Sigmoid colon (tissue), 7 donors: ENCODE results near the gene ARHGEF38. TPM values are rescaled to one million over a fixed set of nuclear protein-coding genes. Genes with fewer than 3 reads are reported as not detected.

Experiments used
- DNase-seq: peaks from one replicate; pipeline ENCODE4 v3.0.0-alpha.2; 2019
- H3K27ac ChIP-seq, 4 donors: fragments of 200-600 bp; sonication (generic); one replicate each; pipeline ENCODE4 v1.5.1; 2016 to 2019; ENCODE audit warnings: mild to moderate bottlenecking in 1 of 4
- H3K27me3 ChIP-seq, 3 donors: fragments of 200-600 bp; sonication (generic); one replicate each; pipeline ENCODE4 v1.5.1; 2019; ENCODE audit warnings: mild to moderate bottlenecking in 1 of 3
- H3K36me3 ChIP-seq, 4 donors: fragments of 200-600 bp; sonication (generic); one replicate each; pipeline ENCODE4 v1.5.1; 2016 to 2019
- H3K4me1 ChIP-seq, 4 donors: fragments of 200-600 bp; sonication (generic); one replicate each; pipeline ENCODE4 v1.5.1; 2017 to 2019
- H3K4me3 ChIP-seq, 4 donors: fragments of 200-600 bp; sonication (generic); one replicate each; pipeline ENCODE4 v1.5.1; 2017 to 2019; ENCODE audit warnings: mild to moderate bottlenecking in 2 of 4, moderate library complexity in 1 of 4
- H3K9me3 ChIP-seq, 4 donors: fragments of 200-600 bp in 3 of 4; sonication (generic) in 3 of 4; one replicate each; pipeline versions ENCODE4 v1.5.1 to v1.6.1; 2013 to 2019
- EP300 ChIP-seq, 4 donors: sonication (generic); formaldehyde crosslinking; IDR thresholded peaks; one replicate each; pipeline ENCODE4 v1.6.1; 2017; ENCODE audit warnings: antibody characterized with exemption in 4 of 4
- POLR2A ChIP-seq, 2 donors: fragments of 450-650 bp; IDR thresholded peaks; one replicate each; pipeline ENCODE4 v1.6.1; 2016; ENCODE audit warnings: antibody characterized with exemption in 2 of 2, mild to moderate bottlenecking in 2 of 2, moderate library complexity in 2 of 2
- POLR2AphosphoS5 ChIP-seq, 4 donors: sonication (generic); formaldehyde crosslinking; IDR thresholded peaks; one replicate each; pipeline ENCODE4 v1.6.1; 2017; ENCODE audit warnings: antibody characterized with exemption in 4 of 4
- WGBS, 2 donors: extraction: QIAGEN DNeasy Blood & Tissue Kit; methylation state at CpG; one replicate each; pipeline ENCODE4 v1.1.7; 2013; 5-methylcytosine and 5-hydroxymethylcytosine counted together
- intact Hi-C: fragments of 100-400 bp; cut with DNase I; formaldehyde crosslinking; loops from one replicate; pipeline ENCODE4 v1.15.1; 2023
- polyA plus RNA-seq, 3 donors: library from polyadenylated mRNA; stranded (reverse); fragments of 200-250 nt; gene quantifications; one replicate each; pipeline ENCODE4 v1.2.3, GENCODE V29; 2013
- total RNA-seq, 4 donors: library from RNA; depleted of rRNA; stranded (reverse); fragments of >200 nt; gene quantifications; one replicate each; pipeline ENCODE4 v1.1.0, GENCODE V29; 2016
- TF ChIP-seq, protein P1 (sequence below), 4 experiments: fragments of 450-650 bp in 3 of 4; fragments of 200-600 bp in 1 of 4; IDR thresholded peaks; one replicate each; pipeline ENCODE4 v1.5.1; 2016 to 2019; ENCODE audit warnings: antibody characterized with exemption in 4 of 4, mild to moderate bottlenecking in 3 of 4, moderate library complexity in 2 of 4
- donor health status: healthy with polysubstance abuse.
- donor health status: Bipolar disorder and iron deficiency.
- donor health status: healthy.

The ARHGEF38 gene
- total and polyA plus RNA-seq, 7 donors: 1.2 to 1.9 (median 1.8) TPM; not detected in 4

DNA sequence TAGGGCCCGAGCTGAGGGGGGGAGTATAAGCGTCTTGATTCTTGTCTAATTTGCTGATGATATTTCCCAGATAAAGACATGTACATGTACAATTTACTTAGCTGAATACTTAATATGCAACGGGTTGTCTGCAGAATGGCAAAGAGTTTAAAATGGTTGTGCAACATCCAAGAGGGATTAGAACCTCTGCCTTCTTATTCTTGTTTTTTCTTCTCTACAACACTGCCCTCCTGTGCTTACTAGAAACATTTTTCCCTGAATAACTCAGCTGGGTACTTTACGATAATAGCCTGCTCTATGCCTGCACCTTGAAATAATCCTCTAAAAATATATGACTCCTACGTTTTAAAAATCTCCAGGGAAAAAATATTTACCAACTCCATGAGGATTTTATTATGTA lies 114.3 kb downstream of the ARHGEF38 start:
- Histone ChIP-seq H3K27me3 (no peaks in the 10 kb centered on the region), H3K4me1 (no peaks in the 10 kb centered on the region), H3K36me3 (no peaks in the 10 kb centered on the region), H3K27ac (no peak overlapping the region), H3K9me3 (no peaks in the 10 kb centered on the region), H3K4me3 (no peak overlapping the region)
- WGBS, 2 donors: 60 to 64% methylated on average over 5 of the region's 5 CpGs
- no peak for DNase-seq
- no peak for TF ChIP-seq POLR2A (IDR thresholded peaks at IDR 0.05)
- no peak for TF ChIP-seq EP300 (IDR thresholded peaks at IDR 0.05)
- no peak for TF ChIP-seq POLR2AphosphoS5 (IDR thresholded peaks at IDR 0.05)
- TF ChIP-seq, protein P1, sequence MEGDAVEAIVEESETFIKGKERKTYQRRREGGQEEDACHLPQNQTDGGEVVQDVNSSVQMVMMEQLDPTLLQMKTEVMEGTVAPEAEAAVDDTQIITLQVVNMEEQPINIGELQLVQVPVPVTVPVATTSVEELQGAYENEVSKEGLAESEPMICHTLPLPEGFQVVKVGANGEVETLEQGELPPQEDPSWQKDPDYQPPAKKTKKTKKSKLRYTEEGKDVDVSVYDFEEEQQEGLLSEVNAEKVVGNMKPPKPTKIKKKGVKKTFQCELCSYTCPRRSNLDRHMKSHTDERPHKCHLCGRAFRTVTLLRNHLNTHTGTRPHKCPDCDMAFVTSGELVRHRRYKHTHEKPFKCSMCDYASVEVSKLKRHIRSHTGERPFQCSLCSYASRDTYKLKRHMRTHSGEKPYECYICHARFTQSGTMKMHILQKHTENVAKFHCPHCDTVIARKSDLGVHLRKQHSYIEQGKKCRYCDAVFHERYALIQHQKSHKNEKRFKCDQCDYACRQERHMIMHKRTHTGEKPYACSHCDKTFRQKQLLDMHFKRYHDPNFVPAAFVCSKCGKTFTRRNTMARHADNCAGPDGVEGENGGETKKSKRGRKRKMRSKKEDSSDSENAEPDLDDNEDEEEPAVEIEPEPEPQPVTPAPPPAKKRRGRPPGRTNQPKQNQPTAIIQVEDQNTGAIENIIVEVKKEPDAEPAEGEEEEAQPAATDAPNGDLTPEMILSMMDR (IDR thresholded peaks at IDR 0.05): no peak
- intact Hi-C loops: loop anchor here (10.0 kb wide), 1 partner anchor 142 kb away; no protein-coding TSS in a partner anchor

DNA sequence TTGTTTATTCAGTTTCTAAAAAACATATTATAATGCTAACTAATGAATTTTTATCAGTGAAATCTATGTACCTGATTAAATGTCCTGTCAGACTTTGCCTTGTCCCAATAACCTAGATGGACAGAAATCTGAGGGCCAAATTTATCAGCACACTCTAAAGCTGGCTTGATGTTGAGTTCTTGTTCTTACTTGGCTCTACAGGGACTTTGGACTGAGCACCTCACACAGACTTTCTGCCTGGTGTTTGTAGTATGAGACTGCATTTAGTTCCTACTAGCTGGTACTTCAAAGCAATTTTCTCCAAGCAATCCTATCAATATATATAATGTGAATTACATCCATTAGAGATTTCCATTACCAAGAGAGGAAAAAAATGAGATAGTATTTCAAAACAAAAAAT lies 118.3 kb downstream of the ARHGEF38 start:
- Histone ChIP-seq H3K9me3 (no peaks in the 10 kb centered on the region), H3K27me3 (no peaks in the 10 kb centered on the region), H3K36me3 (no peaks in the 10 kb centered on the region), H3K27ac (no peak overlapping the region), H3K4me3 (no peak overlapping the region), H3K4me1 (no peaks in the 10 kb centered on the region)
- intact Hi-C loops: no loop called here
- DNase-seq: no peak
- TF ChIP-seq, protein P1 (IDR thresholded peaks at IDR 0.05): no peak
- no peak for TF ChIP-seq EP300 (IDR thresholded peaks at IDR 0.05)
- TF ChIP-seq POLR2A (IDR thresholded peaks at IDR 0.05): no peak
- no peak for TF ChIP-seq POLR2AphosphoS5 (IDR thresholded peaks at IDR 0.05)

DNA sequence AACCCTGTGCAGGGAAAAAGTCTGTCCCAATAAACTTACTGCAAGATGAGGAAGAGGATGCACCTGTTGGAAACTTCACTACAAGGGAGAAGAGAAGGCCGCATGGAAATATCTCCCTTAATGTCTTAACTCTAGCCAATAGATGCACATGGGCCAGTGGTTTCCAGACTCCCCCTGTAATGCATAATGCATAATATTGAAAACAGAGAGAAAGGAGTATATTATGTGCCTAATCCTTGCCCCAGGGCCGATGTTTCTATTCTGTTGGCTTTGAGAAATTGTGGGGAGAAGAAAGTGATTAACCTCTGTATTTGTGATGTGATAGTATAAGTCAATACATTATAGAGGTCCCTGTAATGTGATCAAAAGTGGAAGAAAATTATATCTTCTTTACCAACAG lies 118.9 kb downstream of the ARHGEF38 start:
- no peak overlapping the region for H3K4me3 ChIP-seq
- no peaks in the 10 kb centered on the region for H3K36me3 ChIP-seq
- H3K27ac ChIP-seq: no peak overlapping the region
- no peaks in the 10 kb centered on the region for H3K27me3 ChIP-seq
- no peaks in the 10 kb centered on the region for H3K9me3 ChIP-seq
- intact Hi-C loops: no loop called here
- no peaks in the 10 kb centered on the region for H3K4me1 ChIP-seq
- DNase-seq: no peak
- 78 to 89% methylated on average over 2 of the region's 2 CpGs for WGBS, 2 donors
- TF ChIP-seq, protein P1 (IDR thresholded peaks at IDR 0.05): no peak
- TF ChIP-seq POLR2AphosphoS5 (IDR thresholded peaks at IDR 0.05): no peak
- TF ChIP-seq EP300 (IDR thresholded peaks at IDR 0.05): no peak
- no peak for TF ChIP-seq POLR2A (IDR thresholded peaks at IDR 0.05)

DNA sequence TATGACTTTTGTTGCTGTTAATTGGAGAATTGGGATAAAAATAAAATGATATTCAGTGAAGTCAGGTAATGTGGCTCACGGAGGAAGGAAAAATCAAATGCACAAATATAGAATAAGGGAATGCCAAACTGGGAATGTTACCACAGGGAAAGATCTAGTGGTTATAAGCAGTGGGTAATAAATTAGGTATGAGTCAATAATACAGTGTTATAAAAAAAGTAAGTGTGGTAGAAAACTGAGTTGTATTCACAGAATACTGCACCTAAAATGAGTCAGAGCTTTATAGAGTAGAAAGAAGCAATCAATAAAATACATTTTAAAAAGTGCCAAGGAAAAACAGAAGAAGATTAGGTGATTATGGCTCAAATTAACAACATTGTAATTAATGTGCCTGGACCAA lies 121.6 kb downstream of the ARHGEF38 start:
- Histone ChIP-seq H3K27ac (no peak overlapping the region), H3K9me3 (no peaks in the 10 kb centered on the region), H3K27me3 (no peaks in the 10 kb centered on the region), H3K36me3 (no peaks in the 10 kb centered on the region), H3K4me1 (no peaks in the 10 kb centered on the region), H3K4me3 (no peak overlapping the region)
- WGBS, 2 donors: 68 to 84% methylated on average over 1 of the region's 1 CpG
- TF ChIP-seq POLR2AphosphoS5 (IDR thresholded peaks at IDR 0.05): no peak
- no peak for TF ChIP-seq EP300 (IDR thresholded peaks at IDR 0.05)
- TF ChIP-seq POLR2A (IDR thresholded peaks at IDR 0.05): no peak
- TF ChIP-seq, protein P1 (IDR thresholded peaks at IDR 0.05): no peak
- no peak for DNase-seq
- intact Hi-C loops: no loop called here

DNA sequence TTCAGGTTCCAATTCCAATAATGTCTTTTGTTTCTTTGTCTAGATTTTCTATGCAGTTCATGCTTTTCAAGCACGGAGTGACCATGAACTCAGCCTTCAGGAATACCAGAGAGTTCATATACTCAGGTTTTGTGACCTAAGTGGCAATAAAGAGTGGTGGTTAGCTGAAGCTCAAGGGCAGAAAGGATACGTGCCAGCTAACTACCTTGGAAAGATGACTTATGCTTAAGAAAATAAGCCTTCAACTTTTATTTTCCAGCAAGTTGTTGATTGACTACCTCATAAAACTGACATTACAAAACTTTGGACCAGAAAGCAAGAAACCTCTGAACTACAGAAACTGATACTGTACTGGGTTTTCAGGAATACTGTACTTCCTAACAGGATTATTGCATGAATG lies 125.3 kb downstream of the ARHGEF38 start:
- H3K27ac ChIP-seq: no peak overlapping the region
- no peaks in the 10 kb centered on the region for H3K9me3 ChIP-seq
- H3K4me1 ChIP-seq: no peaks in the 10 kb centered on the region
- 14 to 60% methylated on average over 2 of the region's 2 CpGs for WGBS, 2 donors
- H3K36me3 ChIP-seq: peaks cover 0 to 12% (median 2%) of the 10 kb centered on the region in 4 donors
- TF ChIP-seq, protein P1 (IDR thresholded peaks at IDR 0.05): no peak
- no peak for TF ChIP-seq POLR2A (IDR thresholded peaks at IDR 0.05)
- TF ChIP-seq POLR2AphosphoS5 (IDR thresholded peaks at IDR 0.05): no peak
- no peak for TF ChIP-seq EP300 (IDR thresholded peaks at IDR 0.05)
- H3K27me3 ChIP-seq: no peaks in the 10 kb centered on the region
- H3K4me3 ChIP-seq: no peak overlapping the region
- DNase-seq: no peak
- intact Hi-C loops: no loop called here
